HUDEP-2 (cell line): ENCODE measurements around the gene ZNF239.
"Not testable (repeated sequence)": the region's sequence is repeated elsewhere in the genome, so short reads cannot be mapped to it uniquely, and the experiment has no call there.

Source experiments
- DNase-seq, 76 experiments: peaks; one replicate each; lab custom pipeline; 2025; ENCODE audit not compliant: unreplicated experiment in 76 of 76; lab: John Stamatoyannopoulos, UW

The ZNF239 gene

GRCh38 chr10:43584051-43584450 is 9.6 kb upstream of the ZNF239 start:
- no peak for DNase-seq

GRCh38 chr10:43576580-43576979 is 2.2 kb upstream of the ZNF239 start:
- DNase-seq = no peak

GRCh38 chr10:43576062-43576461 is 1.6 kb upstream of the ZNF239 start:
- DNase-seq = no peak

GRCh38 chr10:43574906-43575305 is 490 bp upstream of the ZNF239 start:
- no peak for DNase-seq

GRCh38 chr10:43573250-43574000 is 991 bp downstream of the ZNF239 start:
- peak in 3 of 76 experiments; percentile 10 to 36 (median 28) for DNase-seq

- no peak for DNase-seq
Measured at GRCh38 chr10:43570971-43571370, 3.4 kb downstream of the ZNF239 start.

GRCh38 chr10:43569681-43570080 is 4.7 kb downstream of the ZNF239 start:
- no peak for DNase-seq

GRCh38 chr10:43557214-43557613 is 17.2 kb downstream of the ZNF239 start:
- DNase-seq = no peak

GRCh38 chr10:43543746-43544145 is 30.7 kb downstream of the ZNF239 start:
- DNase-seq = not testable (repeated sequence)

- no peak for DNase-seq
Measured at GRCh38 chr10:43524434-43525247, 49.8 kb downstream of the ZNF239 start.
